Epithelial cell of proximal tubule (primary cell): Measurements from ENCODE around the gene RBM24. TPM values are rescaled to one million over a fixed set of nuclear protein-coding genes. Genes with fewer than 3 reads are reported as not detected.
"Not testable (repeated sequence)": the region's sequence is repeated elsewhere in the genome, so short reads cannot be mapped to it uniquely, and the experiment has no call there.

ENCODE experiments used
- DNase-seq: peaks from one replicate; pipeline ENCODE4 v3.0.0-alpha.2; 2011; ENCODE audit warnings: low read depth
- H3K4me3 ChIP-seq: 2 replicates; pipeline ENCODE4 v1.5.1; 2011; ENCODE audit warnings: low read depth, mild to moderate bottlenecking, low read length
- CTCF ChIP-seq: conservative IDR thresholded peaks from 2 replicates; pipeline ENCODE4 v1.5.1; 2012; ENCODE audit warnings: low read depth, mild to moderate bottlenecking, low read length
- total RNA-seq: library from RNA; depleted of rRNA; stranded (reverse); fragments of >200 nt; gene quantifications from 2 replicates; pipeline ENCODE4 v1.2.3, GENCODE V29; 2015

The RBM24 gene
- total RNA-seq, 1 donor from 2014 or later, result 3.2 TPM

- DNase-seq, result no peak
- TF ChIP-seq CTCF, result no peak
- no peak overlapping the region for H3K4me3 ChIP-seq
These were observed 18.1 kb downstream of the RBM24 start for GRCh38 chr6:17299222-17299621.

DNA sequence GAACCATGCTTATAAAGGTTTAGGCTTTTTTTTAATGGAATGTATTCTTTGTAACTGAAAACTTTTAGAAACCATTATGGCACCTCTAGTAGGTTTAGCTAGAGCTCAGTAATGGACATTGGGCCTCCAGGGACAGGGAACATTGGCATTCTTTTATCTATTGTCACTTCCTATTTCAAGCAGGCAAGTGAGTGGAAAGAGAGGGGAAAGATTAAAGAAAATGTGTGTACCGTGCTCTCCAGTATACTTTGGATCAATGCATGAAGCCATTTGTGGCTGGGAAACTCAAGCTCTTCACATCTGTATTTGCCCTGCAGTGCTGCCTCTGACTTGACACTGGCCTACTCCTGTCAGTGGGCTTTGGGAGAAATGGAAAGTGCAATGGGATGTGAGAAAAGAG lies 18.6 kb downstream of the RBM24 start:
- no peak for DNase-seq
- H3K4me3 ChIP-seq, result no peak overlapping the region
- TF ChIP-seq CTCF, result no peak

DNA sequence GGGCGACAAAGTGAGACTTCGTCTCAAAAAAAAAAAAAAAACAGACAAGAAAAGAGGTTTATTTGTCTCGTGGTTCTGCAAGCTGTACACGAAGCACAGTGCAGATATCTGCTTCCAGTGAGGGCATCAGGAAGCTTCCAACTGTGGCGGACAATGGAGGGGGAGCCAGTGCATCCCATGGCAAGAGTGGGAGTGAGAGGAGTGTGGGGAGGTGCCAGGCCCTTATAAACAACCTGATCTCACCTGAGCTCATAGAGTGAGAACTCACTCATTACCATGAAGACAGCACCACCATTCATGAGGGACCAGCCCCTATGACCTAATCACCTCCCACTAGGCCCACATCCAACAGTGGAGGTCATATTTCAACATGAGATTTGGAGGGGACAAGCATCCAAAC lies 19.5 kb downstream of the RBM24 start:
- no peak for TF ChIP-seq CTCF
- DNase-seq, result no peak
- H3K4me3 ChIP-seq, result no peak overlapping the region

DNA sequence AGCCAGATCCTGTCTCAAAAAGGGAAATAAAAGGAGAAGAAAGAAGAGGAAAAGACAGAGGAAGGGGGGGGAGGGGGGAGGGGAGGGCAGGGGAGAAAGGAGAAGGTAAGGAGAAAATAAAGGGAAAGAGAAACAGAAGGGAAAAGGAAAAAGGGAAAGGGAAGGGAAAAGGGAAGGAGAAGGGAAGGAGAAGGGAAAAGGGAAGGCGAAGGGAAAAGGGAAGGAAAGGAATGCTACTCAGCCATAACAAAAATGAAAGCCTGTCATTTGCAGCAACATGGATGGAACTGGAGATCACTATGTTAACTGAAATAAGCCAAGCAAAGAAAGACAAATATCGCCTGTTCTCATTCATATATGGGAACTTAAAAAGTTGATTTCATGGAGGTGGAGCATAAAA lies 22.3 kb downstream of the RBM24 start:
- TF ChIP-seq CTCF, result no peak
- no peak overlapping the region for H3K4me3 ChIP-seq
- no peak for DNase-seq

DNA sequence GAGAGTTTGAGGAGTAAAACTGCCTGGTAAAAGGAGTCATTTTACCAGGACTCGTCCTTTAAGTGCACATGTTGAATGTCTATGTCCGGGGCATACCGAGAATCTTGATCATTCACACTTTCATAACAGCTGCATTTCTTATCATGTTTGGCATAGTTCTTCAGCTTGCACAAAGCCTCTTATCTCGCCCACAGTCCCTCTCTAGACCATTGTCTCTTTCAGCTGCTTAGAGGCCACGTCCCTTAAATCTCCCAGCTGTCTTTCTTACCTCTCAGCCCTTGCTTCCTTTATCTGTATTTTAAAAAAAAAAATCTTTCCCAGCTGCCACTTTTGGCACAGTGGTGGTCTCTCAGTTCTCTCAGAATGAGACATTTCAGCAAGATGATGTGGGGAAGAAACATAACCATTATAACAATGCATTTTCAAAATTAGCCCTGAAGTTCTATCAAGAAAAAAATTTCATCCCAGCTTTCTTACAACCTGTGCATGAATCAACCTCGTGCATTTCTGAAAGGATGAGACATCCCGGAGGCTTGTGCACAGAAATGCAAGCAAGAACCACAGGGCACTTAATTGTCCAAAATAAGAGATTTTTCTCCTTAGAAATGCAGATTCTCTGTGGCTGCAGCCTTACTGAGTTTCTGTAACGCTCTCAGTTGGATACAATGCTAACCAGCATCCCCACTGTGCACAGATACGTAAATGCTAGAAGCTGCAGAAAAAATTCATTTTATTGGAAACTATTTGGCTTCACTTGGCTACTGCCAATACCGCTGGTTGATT lies 24.2 kb downstream of the RBM24 start:
- no peak for TF ChIP-seq CTCF
- H3K4me3 ChIP-seq, result no peak overlapping the region
- no peak for DNase-seq

GRCh38 chr6:17311595-17312311 lies 30.6 kb downstream of the RBM24 start:
- TF ChIP-seq CTCF, result no peak
- peak; percentile 32 for DNase-seq
- no peak overlapping the region for H3K4me3 ChIP-seq

GRCh38 chr6:17313238-17313637 lies 32.1 kb downstream of the RBM24 start:
- H3K4me3 ChIP-seq, DNase-seq: not testable (repeated sequence)
